Stimulated activated naive CD4-positive, alpha-beta T cell (primary cell): ENCODE data around the gene SPOCD1.
"Not testable (repeated sequence)": the region's sequence is repeated elsewhere in the genome, so short reads cannot be mapped to it uniquely, and the experiment has no call there.

Experiments used
- DNase-seq, 6 experiments: peaks; one replicate each; lab custom pipeline; 2025; lab: John Stamatoyannopoulos, UW

SPOCD1 gene

DNA sequence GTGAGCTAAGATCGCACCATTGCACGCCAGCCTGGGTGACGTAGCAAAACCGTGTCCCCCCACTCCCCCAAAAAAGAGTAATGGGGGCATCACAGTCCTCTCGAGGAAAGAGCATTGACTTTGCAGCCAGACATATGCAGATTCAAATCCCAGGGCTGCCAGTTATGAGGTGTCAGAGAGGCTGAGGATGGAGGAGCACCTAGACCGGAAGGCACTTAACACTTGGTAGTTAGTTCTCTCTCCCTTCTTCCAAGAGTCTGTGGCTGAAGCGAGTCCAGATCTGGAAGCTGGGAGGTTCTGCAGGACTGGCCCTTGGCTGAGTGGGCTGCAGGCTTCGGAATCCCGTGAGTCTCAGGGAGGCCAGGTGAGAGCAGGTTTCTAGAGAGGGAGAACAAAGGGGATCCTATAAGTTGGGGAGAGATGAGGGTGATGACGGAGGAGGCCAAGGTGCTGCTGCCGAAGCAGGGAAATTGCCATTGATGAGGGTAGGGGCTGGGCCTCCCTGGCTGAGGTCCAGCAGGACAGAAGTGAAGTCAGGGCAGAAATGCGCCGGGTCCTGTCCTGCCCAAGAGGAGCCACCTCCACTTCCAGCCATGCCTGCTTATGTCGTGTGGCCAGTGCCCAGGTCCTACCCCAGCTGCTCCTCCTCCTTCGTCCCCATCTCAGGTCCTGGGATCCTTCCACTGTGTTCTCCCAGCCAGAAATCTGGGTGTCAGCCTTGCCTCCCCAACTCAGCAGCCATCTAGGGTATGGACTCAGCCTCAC lies 13.3 kb upstream of the SPOCD1 start:
- DNase-seq, result no peak

DNA sequence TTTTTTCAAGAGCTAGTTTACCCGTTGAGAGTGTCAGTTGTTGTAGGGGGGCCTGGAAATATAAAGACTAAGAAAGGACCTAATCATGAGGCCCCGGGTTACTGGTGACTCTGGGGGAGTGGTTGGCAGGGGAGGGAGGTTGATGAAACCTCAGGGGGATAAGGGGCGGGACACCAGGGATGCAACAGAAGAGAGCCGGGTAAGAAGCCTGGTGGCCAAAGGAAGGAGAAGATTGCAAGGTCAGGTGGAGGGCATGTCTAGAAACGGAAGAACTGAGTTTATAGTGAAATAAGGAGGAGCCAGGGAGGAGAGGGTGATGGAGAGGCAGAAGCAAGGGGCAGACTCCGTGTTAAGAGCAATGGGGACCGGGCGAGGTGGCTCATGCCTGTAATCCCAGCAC lies 12.5 kb upstream of the SPOCD1 start:
- DNase-seq, result no peak

DNA sequence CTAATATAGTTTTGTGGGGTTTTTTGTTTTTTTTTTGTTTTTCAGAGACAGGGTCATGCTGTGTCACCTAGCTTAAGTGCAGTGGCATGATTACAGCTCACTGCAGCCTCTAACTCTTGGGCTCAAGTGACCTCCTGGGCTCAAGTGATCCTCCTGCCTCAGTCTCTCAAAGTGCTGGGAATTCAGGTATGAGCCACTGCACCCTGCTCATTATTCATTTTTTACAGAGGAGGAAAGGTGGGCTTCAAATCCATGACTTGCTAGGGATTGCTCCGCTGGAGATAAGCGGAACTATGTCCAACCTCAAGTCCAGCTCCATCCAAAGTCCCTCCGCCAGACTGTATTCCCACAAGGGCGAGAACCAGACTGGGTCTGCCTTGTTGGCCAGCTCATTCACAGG lies 8.0 kb upstream of the SPOCD1 start:
- DNase-seq, result no peak

DNA sequence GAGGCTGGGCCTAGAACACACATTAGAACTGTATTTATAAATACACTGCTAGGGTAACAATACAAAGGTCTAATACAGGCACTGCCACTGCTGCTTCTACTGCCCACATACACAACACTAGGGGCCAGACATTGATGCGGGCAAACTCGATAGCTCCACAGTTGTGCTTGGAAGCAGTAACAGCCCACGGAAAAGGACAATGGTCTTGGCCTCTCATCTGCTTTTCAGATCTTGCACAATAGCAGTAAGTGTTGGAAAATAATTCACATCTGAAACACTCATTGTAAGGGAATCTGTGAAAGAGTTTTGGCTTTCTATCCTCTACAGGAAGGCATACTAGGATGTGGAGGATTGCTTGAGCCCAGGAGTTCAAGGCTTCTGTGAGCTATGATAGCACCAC lies 6.9 kb upstream of the SPOCD1 start:
- DNase-seq, result no peak

DNA sequence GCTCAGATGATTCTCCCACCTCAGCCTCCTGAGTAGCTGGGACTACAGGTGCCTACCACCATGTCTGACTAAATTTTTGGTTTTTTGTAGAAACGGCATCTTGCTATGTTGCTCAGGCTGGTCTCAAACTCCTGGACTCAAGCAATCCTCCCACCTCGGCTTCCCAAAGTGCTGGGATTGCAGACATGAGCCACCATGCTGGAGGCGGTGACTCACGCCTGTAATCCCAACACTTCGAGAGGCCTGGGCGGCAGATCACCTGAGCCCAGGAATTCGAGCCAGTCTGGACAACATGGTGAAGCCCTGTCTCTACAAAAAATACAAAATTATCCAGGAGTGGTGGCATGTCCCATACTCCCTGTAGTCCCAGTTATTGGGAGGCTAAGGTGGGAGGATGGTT lies 4.4 kb upstream of the SPOCD1 start:
- DNase-seq, result not testable (repeated sequence)

DNA sequence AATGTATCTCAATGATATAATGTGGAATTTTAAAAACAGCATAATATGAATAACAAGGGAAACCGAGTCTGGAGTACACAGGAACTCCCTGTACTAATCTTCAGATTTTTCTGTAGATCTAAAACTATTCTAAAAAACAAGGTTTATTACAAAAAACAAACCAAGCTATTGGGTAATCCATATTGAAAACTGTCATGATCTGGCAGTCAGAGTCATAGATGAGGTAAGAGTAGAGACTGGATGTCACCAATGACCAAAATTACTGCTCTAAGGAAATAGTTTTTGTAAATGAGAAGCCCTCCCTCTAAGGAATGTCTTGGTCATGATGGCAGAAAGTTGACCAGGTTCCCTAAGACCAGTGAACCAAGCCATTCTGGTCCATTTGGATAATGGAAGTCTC lies 2.4 kb upstream of the SPOCD1 start:
- no peak for DNase-seq

DNA sequence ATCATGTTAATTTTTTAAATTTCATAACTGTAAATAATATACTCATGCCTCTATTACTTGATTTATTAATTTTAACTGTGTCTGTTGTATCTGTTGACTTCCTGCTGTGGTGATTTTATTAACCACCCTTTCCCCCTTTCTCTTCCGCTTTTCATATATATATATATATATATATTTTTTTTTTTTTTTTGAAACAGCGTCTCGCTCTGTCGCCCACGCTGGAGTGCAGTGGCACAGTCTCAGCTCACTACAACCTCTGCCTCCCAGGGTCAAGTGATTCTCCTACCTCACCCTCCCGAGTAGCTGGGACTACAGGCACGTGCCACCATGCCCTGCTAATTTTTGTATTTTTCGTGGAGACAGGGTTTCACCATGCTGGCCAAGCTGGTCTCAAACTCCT lies 1.1 kb upstream of the SPOCD1 start:
- not testable (repeated sequence) for DNase-seq

DNA sequence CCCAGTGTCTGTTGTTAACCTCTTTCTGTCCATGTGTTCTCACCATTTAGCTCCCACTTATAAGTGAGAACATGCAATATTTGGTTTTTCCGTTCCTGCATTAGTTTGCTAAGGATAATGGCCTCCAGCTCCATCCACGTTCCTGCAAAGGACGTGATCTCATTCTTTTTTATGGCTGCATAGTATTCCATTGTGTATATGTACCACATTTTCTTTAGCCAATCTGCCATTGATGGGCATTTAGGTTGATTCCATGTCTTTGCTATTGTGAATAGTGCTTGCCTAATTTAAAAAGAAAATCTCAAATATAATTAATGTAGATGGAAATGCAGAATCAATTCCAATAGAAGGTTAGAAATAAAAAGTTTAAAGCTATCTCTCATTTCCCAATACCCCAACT lies 679 bp upstream of the SPOCD1 start:
- DNase-seq, result not testable (repeated sequence)

DNA sequence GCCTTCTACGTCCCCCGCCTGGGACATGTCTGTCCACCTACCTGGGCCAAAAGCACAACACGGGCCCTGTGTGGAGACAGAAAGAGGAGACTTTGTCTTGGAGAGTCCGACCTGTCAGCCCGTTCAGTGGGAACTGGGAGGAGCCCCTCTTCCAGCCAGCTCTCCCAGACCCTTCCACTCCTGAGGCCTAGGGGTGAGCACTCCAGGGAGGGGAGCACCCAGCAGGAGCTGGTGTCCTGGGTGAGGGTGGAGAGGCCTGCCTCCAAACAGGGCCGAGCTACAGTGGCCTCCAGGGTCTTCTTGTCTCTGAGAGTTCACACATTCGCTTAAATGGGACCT lies 546 bp downstream of the SPOCD1 start:
- DNase-seq, result no peak

DNA sequence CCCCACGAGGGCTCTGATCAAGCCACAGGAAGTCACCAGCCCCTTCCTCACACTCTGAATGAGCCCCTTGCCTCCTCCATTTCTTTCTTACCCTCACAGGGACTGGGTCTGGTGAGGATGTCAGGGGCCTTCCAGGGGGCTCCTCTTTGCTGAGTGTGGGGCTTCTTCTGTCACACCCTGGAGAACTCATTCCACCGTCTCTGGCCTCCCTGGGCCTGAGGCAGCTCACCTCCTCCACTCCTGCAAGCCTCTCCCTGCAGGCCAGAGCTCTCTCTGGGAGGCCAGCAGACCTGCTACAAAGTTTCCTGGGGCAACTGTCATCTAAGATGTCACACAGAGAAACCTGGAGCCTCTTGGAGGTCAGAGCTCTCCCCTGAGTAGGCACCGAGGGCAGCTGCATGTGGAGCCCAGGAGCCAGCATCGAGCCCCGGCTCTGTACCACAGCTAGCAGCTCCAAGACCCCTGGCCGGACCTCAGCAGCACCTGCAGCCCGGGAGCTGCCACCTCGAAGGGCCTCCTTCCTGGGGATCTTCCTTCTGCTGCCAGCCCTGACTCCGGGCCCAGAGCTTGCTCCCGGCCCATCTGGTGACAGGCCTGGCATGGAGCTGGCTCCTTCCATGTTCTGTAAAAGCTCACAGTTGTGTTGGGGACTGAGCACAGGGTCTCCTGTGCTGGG lies 1.1 kb downstream of the SPOCD1 start:
- no peak for DNase-seq

DNA sequence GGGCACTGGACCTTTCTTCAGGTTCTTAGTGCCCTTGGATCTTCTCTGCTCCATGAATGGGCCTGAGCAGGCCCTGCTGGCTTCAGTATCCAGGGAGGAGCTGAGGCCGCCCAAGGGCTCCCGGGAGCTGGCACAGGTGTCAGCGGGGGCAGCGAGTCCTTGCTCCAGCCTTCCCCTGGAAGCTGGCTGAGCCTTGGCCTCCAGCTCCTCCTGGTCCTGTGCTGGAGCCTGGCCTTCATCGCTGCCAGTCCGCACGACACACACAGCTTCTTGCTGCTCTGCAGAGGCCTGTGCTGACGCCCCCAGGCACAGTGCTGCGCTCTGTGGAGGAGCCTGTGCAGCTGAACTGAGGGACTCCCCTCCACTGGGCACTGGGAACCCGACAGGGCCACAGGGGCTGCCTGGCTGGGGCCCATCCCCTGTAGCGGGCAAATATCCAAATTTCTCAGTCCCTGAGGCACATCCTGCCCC lies 1.7 kb downstream of the SPOCD1 start:
- DNase-seq, result no peak

DNA sequence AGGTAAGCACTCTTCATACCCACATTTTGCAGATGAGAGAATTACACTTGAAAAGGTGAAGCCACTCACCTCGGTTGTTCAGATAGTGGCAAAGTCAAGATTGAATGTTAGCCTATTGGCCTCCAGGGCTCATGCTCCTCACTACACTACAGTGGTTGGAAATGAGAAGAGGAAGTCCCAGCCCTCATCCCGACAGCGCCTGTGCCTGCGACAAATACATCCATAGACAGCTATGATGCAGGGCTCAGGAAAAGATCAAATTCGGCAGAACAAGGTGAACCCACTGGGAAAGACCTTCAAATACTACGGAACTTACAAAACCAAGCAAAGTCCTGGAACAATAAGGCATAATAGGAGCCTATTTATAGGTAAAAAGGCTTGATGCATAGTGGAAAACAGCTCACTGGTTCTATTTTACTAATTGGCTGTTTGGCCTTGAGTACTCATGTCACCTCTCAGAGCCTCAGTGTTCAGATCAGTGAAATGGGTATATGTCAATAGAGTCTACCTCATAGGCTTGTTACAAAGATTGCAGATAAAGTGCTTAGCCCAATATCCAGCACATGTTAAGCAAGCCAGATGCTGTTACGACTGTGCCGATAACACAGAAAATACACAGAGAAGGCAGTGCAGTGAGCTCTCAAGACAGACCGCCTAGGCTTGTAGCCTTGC lies 3.5 kb downstream of the SPOCD1 start:
- no peak for DNase-seq

DNA sequence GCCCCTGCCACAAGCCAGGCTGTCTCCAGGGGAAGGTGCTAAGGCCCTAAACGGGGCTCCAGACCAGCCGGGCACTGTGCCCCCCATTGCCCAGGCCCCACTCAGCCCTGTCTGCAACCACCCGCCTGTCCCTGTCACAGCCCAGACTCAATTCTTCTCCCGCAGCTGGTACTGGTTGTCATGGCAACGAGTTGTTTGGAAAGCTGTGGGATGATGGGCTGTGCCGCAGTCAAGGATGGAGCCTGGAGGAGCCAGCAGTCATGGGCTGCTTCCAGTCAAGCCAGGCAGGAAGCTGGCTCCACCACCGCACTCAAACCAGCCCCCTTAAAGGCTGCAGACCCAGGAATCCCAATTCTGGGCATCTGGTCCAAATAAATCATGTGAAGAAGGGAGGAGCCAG lies 4.2 kb downstream of the SPOCD1 start:
- DNase-seq, result no peak

DNA sequence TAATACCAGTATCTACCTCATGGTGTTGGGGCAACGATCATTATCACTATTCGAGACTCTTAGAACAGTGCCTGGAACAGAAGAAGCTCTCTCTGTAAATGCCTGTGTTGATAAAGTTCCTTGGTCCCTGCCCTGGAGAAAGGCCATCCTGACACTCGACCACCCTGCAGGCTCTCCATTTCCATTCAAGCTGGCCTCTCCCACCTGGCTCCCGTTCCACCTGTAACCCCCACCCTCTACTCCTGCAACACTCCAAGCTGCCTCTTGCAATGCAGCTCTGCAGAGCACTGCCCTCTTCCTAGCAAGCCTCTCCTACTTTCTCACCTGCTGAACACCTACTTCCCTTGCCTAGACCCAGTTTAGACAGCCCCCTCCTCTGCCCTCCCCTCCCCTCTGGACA lies 6.1 kb downstream of the SPOCD1 start:
- DNase-seq, result no peak

DNA sequence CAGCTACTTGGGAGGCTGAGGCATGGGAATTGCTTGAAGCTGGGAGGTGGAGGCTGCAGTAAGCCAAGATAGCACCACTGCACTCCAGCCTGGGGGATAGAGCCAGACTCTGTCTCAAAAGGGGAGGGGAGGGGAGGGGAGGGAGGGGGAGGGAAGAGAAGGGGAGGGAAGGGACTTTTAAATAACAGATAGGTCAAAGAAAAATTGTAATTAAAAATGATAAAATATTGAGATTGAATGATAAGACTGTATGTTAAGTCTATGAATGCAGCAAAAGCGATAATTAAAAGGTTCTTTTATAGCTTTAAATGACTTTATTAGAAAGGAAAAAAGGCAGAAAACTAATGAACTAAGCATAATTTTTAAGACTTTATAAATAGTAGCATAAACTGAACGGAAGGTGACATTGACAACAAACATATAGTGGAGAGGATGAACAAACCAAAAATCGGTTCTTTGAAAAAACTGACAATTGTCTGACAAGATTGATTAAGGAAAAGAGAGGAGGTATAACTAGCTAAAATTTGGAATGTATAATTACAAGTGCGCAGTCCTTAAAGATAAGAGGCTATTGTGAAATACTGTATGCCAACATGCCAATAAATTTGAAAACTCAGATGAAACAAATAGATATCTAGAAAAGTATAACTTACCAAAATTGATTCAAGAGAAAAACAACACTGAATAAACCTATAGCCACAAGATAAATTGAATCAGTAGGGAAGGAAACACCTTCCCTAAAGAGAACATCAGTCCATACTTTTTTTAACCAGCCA lies 8.4 kb downstream of the SPOCD1 start:
- DNase-seq, result no peak

DNA sequence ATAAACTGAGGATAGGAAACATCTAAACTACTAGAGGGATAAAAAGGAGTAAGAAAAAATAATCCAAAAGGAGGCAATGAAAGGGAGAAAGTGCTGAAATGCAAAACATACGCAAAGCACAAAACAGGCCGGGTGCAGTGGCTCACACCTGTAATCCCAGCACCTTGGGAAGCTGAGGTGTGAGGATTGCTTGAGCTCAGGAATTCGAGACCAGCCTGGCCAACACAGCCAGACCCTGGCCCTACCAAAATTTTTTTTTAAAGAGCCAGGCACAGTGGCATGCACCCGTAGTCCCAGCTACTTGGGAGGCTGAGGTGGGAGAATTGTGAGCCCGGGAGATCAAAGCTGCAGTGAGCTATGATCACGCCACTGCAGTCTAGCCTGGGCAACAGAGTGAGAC lies 10.5 kb downstream of the SPOCD1 start:
- DNase-seq, result no peak

DNA sequence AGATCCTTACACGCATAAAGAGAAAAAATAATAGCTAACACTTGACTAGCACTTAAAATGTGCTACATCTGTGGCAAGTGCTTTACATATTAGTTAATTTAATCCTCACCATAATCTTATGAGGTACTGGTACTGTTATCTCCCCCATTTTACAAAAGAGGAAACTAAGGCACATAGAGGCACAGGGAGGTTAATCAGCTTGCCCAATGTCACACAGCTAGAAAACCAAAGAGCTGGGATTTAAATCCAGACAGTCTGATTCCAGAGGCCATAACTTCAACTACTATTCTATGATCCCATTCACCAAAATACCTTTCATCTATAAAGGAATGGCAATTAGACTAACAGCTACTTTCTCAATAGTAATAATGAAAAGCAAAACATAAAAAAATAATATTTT lies 11.7 kb downstream of the SPOCD1 start:
- DNase-seq, result no peak

DNA sequence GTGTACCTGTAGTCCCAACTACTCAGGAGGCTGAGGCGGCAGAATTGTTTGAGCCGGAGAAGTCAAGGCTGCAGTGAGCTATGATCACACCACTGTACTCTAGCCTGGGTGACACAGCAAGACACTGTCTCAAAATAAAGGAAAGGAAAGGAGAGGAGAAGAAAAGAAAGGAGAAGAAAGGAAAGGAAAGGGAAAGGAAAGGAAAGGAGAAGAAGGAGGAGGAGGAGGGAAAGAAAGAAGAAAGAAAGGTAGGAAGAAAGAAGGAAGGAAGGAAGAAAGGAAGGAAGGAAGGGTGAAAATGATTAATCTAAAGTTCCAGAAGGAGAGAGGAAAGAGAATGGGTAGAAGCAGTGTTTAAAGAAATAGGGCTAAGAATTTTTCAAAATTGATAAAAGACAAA lies 12.2 kb downstream of the SPOCD1 start:
- DNase-seq, result no peak

DNA sequence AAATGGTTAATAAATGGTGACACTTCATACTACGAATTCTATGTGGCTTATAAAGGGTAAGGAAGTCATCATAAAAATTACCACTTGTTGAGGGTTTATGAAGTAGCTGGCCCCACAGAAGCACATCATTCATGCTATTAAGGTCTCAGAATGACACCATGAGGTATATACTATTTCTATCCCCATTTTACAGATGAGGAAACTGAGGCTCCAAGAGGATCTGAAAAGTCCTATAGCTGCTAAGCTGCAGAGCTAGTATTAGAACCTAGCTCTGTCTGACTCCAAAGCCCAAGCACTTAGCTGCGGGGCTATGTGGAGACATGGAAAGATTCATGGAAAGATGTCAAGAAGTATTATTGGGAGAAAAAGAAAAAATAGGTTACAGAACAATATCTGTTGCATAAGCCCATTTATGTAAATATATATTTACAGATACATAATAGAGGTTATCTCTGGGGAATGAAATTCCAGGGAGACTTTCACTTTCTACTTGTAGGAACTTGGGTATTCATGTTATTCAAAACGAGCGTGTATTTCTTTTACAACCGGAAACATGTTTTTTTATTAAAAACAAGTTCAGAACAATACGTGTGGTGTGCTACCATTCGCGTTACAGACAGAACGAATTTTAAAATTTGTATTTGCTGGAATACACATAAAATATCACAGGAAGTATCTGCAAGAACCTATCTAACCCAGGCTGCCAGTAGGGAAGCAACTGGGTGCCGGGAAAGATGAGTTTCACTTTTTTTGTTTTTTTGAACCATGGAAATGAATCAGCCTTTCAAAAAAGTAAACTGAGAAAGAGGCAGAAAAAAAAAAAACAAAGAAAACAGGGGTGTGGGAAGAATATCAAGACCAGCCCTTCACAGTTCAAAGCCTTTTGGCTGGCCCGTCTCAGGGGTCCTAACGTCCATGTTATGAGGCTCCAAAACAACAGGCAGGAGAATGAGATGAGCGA lies 13.4 kb downstream of the SPOCD1 start:
- no peak for DNase-seq

DNA sequence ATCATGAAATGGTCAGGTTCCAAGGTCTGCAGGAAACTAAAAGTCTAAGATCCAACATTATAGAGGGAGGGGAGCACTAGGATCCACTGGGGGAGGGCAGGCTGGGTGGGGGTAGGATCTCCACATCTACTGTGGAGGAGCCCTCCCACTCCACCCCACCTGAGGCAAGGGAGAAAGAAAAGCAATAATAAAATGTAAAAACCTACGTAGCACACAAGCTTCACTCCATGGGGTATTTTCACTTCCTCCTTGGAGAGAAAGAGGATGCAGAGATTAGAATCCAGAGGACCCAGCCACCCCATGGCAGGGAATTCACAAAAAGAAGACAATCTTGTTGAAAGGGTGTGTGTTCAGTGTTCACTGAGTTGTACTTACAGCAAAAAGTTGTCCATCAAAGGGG lies 14.4 kb downstream of the SPOCD1 start:
- DNase-seq, result no peak

DNA sequence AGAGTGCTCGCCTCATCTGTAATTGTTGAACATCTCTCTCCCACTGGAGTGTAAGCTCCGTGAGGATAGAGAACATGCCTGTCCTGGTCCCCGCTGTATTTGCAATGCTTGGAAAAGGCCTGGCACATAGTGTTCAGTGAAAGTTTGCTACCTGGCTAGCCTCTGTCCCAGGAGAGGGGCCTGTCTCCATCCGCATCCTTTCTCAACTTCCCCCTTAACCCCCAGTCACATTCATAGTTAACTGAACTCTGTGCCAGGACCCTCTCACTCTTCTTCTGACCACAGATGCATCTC lies 15.2 kb downstream of the SPOCD1 start:
- DNase-seq, result no peak
